EL (cell line): ENCODE results near the gene MCF2L2.
"Not testable (repeated sequence)": the region's sequence is repeated elsewhere in the genome, so short reads cannot be mapped to it uniquely, and the experiment has no call there.

Source experiments
- DNase-seq: peaks from one replicate; pipeline ENCODE4 v3.0.0-alpha.2; 2016

The MCF2L2 gene

DNA sequence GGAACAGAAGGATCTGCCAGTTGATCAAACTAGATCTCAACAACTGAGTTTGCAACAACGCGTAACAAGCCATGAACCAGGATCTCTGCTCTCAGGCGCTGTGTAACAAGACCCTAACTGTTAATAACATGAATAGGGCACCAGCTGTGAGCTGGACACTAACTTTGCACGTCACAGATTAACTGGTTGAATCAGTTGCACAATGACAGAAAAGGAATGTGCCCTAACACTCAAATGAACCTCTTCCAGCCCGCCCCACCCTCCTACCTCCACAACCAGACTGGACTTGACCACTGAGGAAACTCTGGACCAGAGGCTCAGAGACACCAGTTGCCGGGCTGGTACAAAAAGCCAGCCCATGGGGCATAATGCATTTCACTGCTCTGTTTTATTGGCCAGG lies 34.3 kb downstream of the MCF2L2 start:
- no peak for DNase-seq

- no peak for DNase-seq
These were observed 34.8 kb downstream of the MCF2L2 start for GRCh38 chr3:183393625-183394024.

DNA sequence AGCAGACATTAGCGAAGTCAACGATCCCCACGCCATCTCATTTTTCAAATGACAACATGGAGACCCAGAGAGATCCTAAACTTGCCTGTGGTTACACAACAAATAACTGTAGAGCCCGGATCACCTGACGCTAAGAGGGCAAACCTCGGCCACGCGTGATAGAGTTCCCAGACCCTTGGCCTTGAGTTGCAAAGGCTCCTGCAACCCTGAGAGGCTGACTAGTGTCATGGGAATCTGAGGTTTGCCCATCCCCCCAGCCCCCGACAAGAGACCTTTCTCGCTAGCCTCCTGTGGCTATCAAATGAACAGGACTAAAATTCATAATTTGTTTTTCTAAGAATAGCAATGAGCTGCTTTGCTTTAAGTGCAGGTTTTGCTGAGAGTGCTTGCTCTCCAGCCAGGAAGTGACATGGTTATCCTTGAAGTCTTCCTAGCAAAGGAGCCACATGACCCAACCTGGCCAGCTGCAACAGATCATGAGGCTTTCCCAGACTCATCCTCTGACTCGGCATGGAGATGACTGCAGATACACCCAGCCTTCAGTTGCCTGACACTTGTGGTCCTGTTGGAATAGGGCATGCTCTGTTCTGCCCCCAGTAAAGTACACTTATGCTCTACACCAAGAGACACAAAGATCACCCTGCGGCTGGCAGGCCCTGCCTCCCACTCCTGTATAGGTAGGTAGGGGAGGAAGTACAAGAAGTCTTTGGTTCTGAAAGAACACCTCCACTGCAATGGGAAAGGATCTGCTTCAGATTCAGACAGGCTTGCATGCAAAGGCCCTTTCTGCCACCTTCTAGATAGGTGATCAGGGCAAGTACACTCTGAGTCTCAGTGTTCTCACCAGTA lies 36.0 kb downstream of the MCF2L2 start:
- no peak for DNase-seq

DNA sequence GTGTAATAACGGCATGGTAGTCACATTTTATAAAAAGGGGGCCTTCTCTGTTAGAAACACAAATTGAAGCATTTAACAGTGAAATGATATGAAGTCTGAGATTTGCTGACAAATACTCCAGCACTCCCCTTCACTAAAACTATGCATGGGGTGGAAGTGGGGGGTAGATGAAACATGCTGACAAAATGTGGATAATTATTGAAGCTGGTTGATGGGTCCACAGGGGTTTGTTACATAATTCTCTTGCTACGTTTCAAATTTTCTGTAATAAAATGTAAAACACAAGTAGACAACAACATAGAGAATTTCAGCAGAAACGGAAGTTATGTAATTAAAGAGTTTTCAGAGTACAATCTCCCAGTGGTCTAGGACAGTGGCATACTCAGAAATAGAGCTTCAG lies 37.0 kb downstream of the MCF2L2 start:
- no peak for DNase-seq

GRCh38 chr3:183390844-183391243 lies 37.6 kb downstream of the MCF2L2 start:
- DNase-seq = no peak

DNA sequence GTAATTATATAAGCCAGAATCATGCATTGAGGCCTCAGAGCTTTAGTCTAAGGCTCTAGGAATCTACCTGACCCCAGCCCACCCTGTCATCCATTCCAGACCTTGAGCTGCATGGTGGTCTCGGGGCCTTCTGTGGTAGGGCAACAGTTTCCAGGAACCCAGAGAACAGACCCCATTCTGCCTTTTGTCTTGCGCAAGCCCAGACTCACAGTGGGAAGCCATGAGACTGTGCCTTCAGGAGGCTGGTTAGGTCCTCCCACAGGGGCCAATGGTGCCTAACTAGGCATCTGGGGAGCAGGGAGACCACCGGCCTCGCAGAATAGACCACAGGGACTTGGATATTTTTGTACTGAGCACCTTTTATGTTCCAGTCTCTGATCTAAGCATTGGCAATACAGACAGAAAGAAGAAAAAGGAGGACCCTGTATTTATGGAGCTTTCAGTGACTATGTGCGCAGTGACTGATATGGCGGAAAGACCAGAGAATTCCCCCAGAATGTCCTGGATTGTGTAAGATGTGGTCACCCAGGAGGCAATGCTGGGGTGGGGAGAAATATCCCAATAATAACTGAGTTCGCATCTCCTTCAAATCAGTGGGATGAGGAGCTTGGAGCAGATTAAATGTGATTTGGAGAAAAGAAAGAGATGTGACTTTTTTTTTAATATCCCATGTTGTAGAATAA lies 40.1 kb downstream of the MCF2L2 start:
- DNase-seq = no peak

DNA sequence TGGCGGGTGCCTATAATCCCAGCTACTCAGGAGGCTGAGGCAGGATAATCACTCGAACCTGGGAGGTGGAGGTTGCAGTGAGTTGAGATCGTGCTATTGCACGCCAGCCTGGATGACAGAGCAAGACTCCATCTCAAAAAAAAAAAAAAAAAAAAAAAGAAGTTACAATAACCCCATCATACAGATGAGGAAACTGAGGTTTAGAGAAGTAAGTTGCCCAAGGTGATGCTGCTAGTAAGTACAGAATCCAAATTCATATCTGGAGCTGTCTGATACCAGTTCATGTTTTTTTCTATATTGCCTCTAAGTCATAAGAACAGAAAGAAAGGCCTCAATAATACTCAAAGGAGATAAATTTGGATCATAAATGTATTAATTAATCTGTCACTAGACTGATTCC lies 40.6 kb downstream of the MCF2L2 start:
- no peak for DNase-seq

- no peak for DNase-seq
These were observed 41.8 kb downstream of the MCF2L2 start for GRCh38 chr3:183386651-183387050.

DNA sequence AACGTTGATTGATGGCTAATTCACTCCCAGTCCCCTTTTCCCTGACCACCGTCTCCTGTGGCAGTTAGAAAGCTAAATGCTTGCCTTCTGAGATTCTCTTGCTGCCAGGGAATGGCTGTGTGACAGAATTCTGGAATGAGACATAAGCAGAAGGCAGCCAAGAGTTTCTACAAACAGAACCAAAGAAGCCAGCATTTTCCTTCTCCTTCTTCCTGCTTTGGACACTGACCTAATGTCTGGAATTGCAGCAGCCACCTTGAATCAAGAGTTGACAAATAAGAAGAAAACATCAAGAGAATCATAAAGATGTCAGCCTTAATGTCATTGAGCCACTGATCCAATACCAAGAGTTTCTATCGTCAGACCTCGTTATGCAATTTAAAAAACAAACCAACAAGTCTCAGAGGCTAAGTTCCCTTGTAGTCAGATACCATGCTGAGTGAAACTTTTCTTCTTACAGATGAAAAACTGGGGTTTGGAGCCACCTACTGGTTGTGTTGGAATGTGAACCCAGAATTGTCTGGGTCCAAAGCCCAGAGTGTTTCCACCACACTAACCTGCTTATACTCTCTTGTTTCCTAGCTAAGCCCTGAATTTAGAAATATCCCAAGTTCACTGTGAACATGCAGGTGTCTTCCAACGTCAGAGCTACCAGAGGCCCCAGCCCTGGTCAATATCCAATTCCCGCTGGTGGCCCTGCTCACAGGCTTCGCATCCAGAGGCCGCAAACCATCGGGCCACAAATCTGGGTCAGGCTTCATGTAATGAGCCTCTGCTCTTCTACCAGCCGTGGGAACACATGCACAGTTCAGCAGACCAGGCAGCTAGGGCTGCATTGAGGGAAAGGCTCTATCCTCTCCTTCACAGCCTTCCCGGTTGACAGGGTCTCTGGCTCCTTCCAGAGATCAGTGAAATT lies 42.5 kb downstream of the MCF2L2 start:
- DNase-seq = peak; percentile 68

- DNase-seq = no peak
These were observed 46.7 kb downstream of the MCF2L2 start for GRCh38 chr3:183381673-183382072.

- DNase-seq = peak; percentile 71
These were observed 47.2 kb downstream of the MCF2L2 start for GRCh38 chr3:183381179-183381578.

GRCh38 chr3:183378951-183379350 lies 49.5 kb downstream of the MCF2L2 start:
- DNase-seq = no peak

DNA sequence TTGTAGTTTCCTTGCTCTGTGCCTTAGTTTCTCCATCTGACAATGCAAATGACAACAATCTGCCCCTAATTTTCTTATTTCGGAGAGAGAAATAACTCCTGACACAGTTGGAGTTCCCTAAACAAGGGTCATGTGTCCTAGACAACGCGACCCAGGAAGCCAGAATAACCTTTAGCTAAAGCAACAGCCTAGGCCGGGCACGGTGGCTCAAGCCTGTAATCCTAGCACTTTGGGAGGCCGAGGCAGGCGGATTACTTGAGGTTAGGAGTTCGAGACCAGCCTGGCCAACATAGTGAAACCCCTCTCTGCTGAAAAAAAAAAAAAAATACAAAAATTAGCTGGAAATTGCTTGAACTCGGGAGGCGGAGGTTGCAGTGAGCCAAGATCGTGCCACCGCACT lies 49.9 kb downstream of the MCF2L2 start:
- no peak for DNase-seq

DNA sequence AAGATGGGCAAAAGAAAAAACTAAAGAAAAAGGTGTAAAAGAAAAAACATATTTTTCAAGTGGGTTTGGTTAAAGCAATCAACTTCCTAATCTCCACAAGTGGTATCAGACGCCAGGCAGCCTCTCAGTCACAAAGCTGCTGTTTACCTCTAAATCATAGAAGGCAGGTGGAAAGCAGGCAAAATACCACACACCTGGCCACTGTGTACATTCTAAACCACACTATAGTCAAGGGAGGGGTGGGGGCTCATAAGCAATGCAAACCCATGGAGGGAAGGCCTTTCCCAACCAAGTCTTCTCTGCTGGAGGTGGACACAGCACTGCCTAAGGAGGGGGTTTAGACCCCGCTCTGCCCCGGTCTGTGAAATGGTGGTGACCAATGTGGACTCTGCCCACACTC lies 50.4 kb downstream of the MCF2L2 start:
- no peak for DNase-seq

- no peak for DNase-seq
These were observed 51.0 kb downstream of the MCF2L2 start for GRCh38 chr3:183377307-183377959.

- DNase-seq = no peak
These were observed 52.6 kb downstream of the MCF2L2 start for GRCh38 chr3:183375787-183376186.

DNA sequence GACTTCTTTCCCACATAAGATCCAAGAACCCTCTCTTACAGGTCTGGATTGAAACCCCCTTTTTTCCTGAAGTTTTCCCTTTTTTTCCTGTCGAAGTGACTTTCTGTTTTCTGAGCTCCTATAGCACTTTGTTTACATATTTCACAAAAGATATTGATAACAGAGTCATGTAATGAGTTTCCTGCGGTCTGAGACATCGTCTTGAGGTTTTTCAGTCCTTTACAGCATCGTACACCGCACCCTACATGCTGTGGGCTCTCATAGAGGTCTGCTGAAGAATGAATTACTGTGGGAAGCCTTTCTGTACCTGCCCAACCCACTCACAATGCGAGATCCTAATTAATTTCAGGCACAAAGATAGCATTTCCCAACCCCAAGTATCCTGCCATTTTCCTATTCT lies 53.1 kb downstream of the MCF2L2 start:
- DNase-seq = no peak

GRCh38 chr3:183372911-183373310 lies 55.5 kb downstream of the MCF2L2 start:
- no peak for DNase-seq

DNA sequence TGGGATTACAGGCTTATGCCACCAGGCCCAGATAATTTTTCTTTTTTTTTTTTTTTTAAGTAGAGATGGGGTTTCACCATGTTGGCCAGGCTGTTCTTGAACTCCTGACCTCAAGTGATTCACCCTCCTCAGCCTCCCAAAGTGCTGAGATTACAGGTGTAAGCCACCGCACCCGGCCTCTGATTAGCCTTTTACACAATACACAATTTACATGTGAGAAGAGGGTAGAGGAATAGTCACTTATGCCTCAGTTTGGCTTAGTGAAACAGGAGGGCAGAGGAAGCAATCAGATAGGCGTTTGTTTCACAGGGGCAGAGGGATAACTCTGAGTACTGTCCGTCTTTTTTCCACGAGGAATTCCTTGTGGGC lies 56.8 kb downstream of the MCF2L2 start:
- not testable (repeated sequence) for DNase-seq

- no peak for DNase-seq
These were observed 58.0 kb downstream of the MCF2L2 start for GRCh38 chr3:183370391-183370790.

GRCh38 chr3:183369627-183370026 lies 58.8 kb downstream of the MCF2L2 start:
- no peak for DNase-seq

DNA sequence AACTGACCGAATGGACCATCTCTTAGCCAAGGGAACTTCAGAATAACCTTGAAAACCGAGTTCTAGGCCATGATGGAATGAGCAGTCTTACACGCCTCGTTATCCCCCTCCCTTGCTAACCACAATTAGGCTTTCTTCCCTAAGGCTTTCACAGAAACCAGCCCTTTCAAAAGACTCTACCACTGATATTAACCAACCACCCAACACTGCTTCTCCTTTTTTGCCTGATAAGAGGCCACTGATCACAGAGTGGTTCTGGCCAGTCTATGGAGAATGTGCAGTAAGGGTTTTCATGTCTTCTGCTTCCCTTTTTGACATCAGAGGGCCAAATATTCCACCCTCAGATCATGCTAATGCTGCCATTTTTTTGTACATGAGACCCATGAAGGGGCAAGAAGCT lies 59.3 kb downstream of the MCF2L2 start:
- DNase-seq = no peak
